H1 (cell line): ENCODE measurements around the gene RPS27.

Experiments used
- ATF2 ChIP-seq: IDR thresholded peaks from 2 replicates; pipeline ENCODE4 v1.6.1; 2012; ENCODE audit warnings: low read length, inconsistent platforms
- CREB1 ChIP-seq: IDR thresholded peaks from 2 replicates; pipeline ENCODE4 v1.6.1; 2012; ENCODE audit warnings: inconsistent platforms
- CTCF ChIP-seq, 3 experiments: IDR thresholded peaks; 1 replicate in 2 of 3; 2 replicates in 1 of 3; pipeline versions ENCODE4 v1.5.1 to v1.6.1; 2011; ENCODE audit warnings: low read length in 3 of 3, mild to moderate bottlenecking in 3 of 3, inconsistent platforms in 2 of 3, low read depth in 1 of 3, moderate library complexity in 1 of 3; ENCODE audit not compliant: insufficient read depth in 1 of 3; ENCODE audit errors: control extremely low read depth in 1 of 3
- POLR2AphosphoS5 ChIP-seq: IDR thresholded peaks from 2 replicates; pipeline ENCODE4 v1.6.1; 2011; ENCODE audit warnings: low read depth, low read length
- USF2 ChIP-seq: IDR thresholded peaks from 2 replicates; pipeline ENCODE4 v1.6.1; 2011; ENCODE audit warnings: low read length, improper control_type of control experiment

DNA sequence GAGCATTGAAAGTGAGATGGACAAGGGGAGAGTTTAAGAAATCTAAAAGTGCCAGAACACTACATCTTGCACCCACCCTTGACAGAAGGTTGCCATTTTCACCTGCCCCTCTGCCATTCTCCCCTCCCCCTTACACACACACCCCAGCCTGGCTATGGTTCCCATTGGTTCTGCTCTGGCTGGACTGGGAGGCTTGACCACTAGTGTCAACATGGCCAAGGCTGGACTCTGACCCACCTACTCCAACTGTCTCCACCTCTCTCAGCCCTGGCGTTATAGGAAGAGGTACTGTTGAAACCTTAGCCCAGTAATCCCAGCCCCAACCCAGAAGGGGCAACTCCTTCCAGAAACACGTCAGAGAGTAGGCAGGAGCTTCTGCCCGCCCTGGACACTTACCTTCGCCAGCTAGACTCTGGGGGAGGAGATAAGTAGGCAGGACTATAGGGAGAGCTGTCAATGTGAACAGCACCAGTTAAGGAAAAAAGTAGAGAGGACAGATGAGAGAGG, 36.6 kb upstream of the RPS27 start:
- TF ChIP-seq ATF2 (no peak), CTCF (IDR thresholded peaks at IDR 0.05; ENCODE audit: control extremely low read depth in 1 of 3, insufficient read depth in 1 of 3, low read depth in 1 of 3, low read length in 3 of 3) (no peak), POLR2AphosphoS5 (no peak), USF2 (no peak), CREB1 (no peak)
